GM06990 (cell line): Measurements from ENCODE around the gene ARHGDIA.

Experiments
- DNase-seq: peaks from one replicate; pipeline ENCODE4 v3.0.0-alpha.2; 2011; ENCODE audit not compliant: insufficient read length; ENCODE audit errors: extremely low read depth
- H3K27me3 ChIP-seq: replicated peaks from 2 replicates; pipeline ENCODE4 v1.6.0; 2011; ENCODE audit warnings: low read length; ENCODE audit not compliant: control insufficient read depth, insufficient read depth
- H3K36me3 ChIP-seq: 2 replicates; pipeline ENCODE4 v1.5.1; 2011; ENCODE audit warnings: low read length; ENCODE audit not compliant: control insufficient read depth, insufficient read depth
- H3K4me3 ChIP-seq: replicated peaks from 2 replicates; pipeline ENCODE4 v1.5.1; 2011; ENCODE audit warnings: low read depth, mild to moderate bottlenecking, control low read depth, low read length
- TF ChIP-seq, protein P1 (sequence below): IDR thresholded peaks from 2 replicates; pipeline ENCODE4 v1.5.1; 2011; ENCODE audit warnings: low read length, control low read depth, mild to moderate bottlenecking, inconsistent platforms; ENCODE audit not compliant: insufficient read depth, poor library complexity, severe bottlenecking

The ARHGDIA gene

GRCh38 chr17:81903415-81903831 lies 32.3 kb upstream of the ARHGDIA start:
- no peak for DNase-seq
- peaks cover 22% of the 10 kb centered on the region for H3K36me3 ChIP-seq
- H3K27me3 ChIP-seq: no peaks in the 10 kb centered on the region
- TF ChIP-seq, protein P1, sequence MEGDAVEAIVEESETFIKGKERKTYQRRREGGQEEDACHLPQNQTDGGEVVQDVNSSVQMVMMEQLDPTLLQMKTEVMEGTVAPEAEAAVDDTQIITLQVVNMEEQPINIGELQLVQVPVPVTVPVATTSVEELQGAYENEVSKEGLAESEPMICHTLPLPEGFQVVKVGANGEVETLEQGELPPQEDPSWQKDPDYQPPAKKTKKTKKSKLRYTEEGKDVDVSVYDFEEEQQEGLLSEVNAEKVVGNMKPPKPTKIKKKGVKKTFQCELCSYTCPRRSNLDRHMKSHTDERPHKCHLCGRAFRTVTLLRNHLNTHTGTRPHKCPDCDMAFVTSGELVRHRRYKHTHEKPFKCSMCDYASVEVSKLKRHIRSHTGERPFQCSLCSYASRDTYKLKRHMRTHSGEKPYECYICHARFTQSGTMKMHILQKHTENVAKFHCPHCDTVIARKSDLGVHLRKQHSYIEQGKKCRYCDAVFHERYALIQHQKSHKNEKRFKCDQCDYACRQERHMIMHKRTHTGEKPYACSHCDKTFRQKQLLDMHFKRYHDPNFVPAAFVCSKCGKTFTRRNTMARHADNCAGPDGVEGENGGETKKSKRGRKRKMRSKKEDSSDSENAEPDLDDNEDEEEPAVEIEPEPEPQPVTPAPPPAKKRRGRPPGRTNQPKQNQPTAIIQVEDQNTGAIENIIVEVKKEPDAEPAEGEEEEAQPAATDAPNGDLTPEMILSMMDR: no peak
- H3K4me3 ChIP-seq: no peak overlapping the region

GRCh38 chr17:81902653-81903414 lies 31.7 kb upstream of the ARHGDIA start:
- H3K27me3 ChIP-seq: no peaks in the 10 kb centered on the region
- TF ChIP-seq, protein P1: no peak
- peaks cover 25% of the 10 kb centered on the region for H3K36me3 ChIP-seq
- H3K4me3 ChIP-seq: no peak overlapping the region
- DNase-seq: no peak

- no peaks in the 10 kb centered on the region for H3K27me3 ChIP-seq
- H3K4me3 ChIP-seq: no peak within 1 kb of the TSS
- H3K36me3 ChIP-seq: peaks cover 25% of the 10 kb centered on the region
- no peak for DNase-seq
- TF ChIP-seq, protein P1: no peak
Measured at GRCh38 chr17:81902023-81902652, 31.0 kb upstream of the ARHGDIA start, which contains the start of gene NPB. Gene NPB, plus strand, starts transcription at chr17:81902238. Its CDS starts 40 bp downstream, at chr17:81902278.

GRCh38 chr17:81901167-81902022 lies 30.3 kb upstream of the ARHGDIA start:
- H3K36me3 ChIP-seq: peaks cover 19% of the 10 kb centered on the region
- H3K27me3 ChIP-seq: no peaks in the 10 kb centered on the region
- H3K4me3 ChIP-seq: no peak overlapping the region

GRCh38 chr17:81900181-81900820 lies 29.2 kb upstream of the ARHGDIA start:
- TF ChIP-seq, protein P1: no peak
- no peak for DNase-seq
- Histone ChIP-seq H3K27me3 (no peaks in the 10 kb centered on the region), H3K36me3 (peaks cover 13% of the 10 kb centered on the region), H3K4me3 (no peak overlapping the region)

More at GRCh38 chr17:81901167-81902022, 30.3 kb upstream of the ARHGDIA start:
- DNase-seq: no peak
- TF ChIP-seq, protein P1: no peak
